GM19463 (cell line): Measurements from ENCODE around the gene SCO2.

Experiments
- ATAC-seq: cut with Tn5 transposase; IDR thresholded peaks from one replicate; pipeline ENCODE4 v1.9.1; 2021; ENCODE audit warnings: mild to moderate bottlenecking, moderate library complexity; ENCODE audit not compliant: unreplicated experiment

Gene SCO2

DNA sequence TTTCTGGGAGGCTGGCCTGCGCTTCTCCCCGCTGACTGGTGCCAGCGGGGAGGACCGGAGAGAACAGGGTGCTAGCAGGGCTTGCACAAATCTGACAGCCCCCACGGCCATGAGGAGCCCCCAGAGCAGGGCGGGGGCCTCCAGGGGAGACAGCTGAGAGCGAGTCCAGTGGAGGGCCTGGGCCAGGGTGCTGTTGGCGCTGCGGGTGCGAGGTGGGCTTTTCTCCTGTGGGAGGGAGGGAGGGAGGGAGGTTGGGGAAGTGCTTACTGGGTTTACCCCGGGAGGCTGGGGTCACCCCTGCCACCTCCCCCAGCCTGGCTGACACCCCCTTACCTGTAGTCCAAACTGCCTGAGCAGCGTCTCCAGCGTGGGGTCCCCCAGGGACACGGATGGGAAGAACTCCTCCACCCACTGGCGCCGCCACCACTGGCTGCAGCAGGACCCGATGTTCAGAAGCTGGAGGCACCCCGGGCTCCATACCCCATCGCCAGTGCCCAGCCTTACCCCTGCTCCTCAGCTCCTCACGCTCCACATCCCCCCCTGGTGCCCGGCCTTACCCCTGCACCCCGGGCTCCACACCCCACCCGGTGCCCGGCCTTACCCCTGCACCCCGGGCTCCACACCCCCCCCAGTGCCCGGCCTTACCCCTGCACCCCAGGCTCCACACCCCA, 21.8 kb downstream of the SCO2 start:
- ATAC-seq = no peak

DNA sequence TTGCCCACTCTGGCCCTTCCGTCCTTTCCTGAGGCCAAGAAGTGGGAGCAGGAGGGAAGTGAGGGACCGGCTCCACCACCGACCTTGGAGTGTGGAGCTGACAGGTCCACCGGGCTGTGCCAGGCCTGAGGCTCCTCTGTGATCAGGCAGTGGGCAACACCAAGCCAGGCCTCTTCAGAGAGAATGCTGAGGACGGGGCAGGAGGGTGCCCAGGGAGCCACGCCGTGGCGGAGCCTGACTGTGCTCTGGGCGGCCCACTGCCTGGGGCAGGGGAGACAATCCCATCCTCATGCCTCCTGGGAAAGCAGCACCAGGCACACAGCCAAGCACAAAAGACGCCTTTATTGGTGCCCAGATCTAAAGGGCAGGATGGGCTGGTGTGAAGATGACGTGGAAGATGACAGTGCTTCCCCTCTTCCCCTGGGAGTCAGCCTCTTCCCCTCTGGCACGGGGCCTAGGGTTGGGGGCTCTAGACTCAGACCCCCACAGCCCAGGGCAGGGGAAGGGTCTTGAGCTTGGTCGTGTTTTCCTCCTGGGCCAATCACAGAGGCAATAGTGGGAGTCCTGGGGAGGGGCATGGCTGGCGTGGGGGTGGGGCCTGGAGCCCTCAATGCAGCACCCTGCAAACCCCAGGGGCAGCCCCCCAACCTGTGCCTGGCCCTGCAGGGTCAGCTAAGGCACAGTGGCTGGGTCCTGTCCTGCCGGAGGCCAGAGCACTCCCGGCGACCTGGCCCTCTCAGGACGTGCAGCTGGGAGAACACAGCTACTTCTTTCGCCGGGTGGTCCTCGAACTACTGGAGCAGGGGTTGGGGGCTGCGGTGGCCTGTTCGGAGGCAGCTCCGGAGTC, 22.5 kb downstream of the SCO2 start:
- ATAC-seq = no peak

GRCh38 chr22:50502096-50502495, 23.3 kb downstream of the SCO2 start:
- no peak for ATAC-seq

DNA sequence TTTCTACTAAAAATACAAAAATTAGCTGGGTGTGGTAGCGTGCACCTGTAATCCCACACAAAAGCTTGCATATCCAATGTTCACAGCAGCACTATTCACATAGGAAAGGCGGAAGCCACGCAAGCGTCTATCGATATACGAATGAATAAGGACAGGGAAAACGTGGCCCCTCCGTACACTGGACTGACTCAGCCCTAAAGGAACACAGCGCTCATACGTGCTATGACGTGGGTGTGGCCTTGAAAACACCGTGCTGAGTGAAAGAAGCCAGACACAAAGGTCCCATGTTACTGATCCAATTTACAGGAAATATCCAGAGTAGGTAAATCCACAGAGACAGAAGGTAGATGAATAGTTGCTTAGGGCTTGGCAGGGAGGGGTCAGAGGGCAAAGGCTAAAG, 24.9 kb downstream of the SCO2 start:
- no peak for ATAC-seq

DNA sequence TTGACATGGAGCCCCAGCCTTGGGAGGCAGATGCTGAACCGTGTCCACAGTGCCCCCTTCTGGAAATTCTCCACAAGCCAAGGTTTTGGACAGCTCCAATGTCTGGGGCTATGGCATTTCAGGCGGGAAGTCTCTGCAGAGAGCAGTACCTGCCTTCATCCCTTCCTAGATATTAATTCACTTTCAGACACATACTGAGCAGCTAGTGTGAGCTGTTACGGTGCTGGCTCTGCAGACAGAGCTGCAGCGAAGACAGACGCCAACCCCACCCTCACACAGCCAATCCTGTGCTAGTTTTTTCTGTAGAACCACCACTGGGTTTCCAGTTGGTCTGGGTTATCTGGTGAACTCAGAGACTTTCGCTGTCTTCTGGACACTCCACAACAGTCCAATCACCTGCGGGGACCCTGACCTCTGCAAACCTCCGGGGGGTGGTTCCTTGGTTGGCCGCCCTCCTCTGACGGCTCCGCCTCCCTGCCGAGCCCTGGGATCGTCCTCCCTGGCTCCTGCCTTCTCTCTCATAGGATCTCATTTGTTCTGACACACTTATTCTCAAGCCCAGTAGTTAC, 27.0 kb downstream of the SCO2 start:
- ATAC-seq = no peak

DNA sequence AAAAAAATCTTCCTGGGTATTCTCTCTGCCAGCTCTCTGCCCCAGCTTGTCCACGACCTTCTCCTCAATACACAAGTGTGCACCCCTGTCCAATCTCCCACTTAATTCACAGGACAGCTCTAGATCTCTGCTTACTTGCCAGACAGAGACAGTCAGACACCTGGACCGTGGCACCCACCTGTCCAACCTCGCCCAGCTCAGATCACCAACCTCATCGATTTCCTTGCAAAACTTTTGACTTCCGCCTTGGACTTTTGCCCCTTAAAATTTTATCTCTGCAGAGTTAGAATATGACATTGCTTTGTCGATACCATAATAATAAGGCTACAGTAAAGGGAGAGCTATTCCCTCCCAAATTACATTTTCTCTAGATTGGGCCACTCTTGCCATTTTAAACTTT, 28.3 kb downstream of the SCO2 start:
- no peak for ATAC-seq

DNA sequence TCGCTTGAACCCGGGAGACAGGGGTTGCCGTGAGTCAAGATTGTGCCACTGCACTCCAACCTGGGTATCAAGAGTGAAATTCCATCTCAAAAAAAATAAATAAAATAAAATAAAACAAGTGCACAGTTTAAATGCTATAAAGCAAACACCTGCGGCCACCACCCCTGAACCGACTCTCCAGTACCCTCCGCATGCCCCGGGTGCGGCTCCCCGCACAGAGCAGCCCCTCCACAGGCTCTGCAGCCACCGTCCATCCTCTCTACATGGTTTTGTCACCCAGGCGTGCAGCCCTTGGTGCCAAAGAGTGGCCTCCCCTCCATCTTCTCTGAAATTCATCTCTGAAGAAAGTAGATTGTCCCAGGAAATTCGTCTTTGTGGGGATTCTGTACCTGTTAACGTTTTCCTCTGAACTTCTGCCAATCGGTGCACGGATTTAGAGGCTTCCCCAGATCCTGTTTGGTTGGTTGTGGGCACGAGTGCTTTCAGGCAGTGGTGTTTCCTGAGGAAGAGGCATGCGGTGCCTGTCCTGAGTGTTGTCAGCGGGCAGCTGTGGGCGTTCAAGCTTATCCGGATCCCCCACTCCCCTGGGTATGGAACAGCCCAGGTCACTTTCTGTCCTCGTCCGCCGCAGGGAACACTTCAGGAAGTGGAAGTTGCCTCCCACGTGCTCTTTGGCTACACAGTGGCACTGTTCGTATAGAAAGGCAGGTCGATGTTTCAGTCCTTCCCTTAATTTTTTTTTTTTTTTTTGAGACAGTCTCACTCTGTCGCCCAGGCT, 34.7 kb downstream of the SCO2 start:
- no peak for ATAC-seq

- ATAC-seq = no peak
These were observed 35.8 kb downstream of the SCO2 start for GRCh38 chr22:50489363-50490243.

- ATAC-seq = no peak
These were observed 36.5 kb downstream of the SCO2 start for GRCh38 chr22:50488886-50489285.

DNA sequence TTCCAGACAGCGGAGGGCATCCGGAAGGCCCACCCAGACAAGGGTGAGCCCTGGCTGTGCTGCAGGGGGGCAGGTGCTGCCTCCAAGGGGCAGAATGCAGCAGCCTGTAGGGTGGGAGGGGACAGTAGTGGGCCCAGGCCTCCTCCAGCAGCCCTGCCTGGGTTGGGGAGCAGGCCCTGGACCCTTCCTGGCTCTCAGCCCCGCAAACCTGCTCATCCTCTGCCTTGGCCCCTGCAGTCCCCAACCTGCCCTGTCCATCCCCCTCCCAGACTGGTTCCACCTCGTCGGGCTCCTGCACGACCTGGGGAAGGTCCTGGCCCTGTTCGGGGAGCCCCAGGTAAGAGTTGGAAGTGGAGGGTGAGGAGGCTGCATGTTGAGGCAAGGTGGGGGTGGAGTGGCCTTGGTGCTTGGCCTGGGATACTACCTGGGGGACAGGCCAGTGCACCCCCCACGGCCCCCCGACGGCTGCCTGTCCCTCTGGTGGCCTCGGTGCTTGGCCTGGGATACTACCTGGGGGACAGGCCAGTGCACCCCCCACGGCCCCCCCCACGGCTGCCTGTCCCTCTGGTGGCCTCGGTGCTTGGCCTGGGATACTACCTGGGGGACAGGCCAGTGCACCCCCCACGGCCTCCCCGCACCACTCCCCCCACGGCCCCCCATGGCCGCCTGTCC, 37.3 kb downstream of the SCO2 start:
- ATAC-seq = no peak

GRCh38 chr22:50487290-50488005, 38.0 kb downstream of the SCO2 start:
- ATAC-seq = no peak

DNA sequence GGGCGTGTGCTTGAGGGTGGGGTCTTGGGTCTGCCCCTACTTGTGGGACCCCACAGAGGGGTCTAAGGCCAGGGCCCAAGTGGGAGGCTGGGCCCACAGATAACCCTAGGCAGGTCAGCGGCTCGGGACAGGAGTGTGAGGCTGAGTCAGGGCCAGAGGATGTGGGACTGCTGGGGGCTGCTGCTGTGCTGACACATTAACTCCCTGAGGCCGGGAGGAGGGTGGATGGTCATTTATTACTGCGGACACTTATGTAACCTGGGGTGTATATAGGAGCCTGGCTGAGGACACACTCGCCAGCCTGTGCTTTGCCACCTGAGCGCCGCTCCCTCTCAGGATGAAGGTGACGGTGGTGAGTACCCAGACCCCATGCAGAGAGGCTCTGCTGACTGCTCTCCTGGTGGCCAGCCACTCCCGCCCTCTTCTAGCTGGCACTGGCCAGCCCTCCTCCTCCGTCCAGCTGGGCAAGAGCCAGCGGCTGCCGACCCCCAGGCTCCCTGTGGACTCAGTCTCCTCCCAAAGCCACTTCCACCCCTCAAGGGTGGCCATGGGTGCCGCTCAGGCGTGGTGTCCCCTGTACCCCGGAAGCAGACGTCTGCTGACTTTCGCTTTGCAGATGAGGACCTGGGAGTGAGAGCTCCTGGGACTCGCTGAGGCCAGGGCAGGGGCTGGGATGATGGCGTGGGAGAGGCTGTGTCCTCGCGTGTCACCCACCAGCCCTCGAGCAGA, 38.7 kb downstream of the SCO2 start, which contains the start of gene MIOX:
MIOX (plus strand) TSS at position 299 of the 729 bp plus-strand sequence; CDS start at position 338, 39 bp downstream.
- ATAC-seq = no peak

- no peak for ATAC-seq
These were observed 39.9 kb downstream of the SCO2 start for GRCh38 chr22:50485221-50486131.

DNA sequence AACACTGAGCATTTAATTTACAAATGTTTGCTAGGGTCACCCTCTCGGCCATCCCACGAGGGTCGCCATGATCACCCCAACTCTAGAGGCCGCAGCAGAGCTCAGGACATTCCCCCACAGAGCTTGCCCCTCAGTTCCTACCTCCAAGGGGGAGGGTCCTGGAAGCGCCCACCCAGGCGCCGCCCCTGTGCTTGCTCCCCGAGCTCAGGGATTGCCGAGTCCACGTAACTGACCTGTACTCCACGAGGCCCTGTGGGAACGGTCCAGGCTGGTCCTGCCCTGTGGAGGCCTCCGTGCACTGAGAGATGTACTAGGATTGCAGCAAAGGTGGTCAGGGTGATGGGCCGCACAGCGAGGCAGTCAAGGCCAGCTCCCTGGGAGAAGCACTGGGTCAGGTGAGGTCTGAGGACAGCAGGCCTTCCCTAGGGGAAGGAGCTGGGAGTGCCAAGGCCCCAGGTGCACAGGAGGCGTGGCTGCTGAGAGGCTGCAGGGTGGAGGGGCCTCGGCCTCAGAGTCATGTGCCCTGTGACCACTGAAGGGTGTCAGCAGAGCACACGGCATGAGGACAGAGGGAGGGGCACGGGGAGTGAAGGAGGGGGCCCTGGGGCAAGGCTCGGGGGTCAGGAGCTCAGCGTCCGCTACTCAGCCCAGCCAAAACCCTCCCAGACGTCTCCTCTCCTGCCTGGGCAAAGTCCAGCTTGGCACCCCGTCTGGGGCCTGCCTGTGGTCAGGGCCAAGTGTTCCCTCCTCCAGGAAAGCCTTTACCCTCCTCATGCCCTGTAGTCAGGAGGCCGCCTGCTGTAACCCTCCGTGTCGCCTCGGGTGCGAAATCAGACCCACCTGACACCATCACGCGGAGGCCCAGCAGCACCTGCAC, 41.2 kb downstream of the SCO2 start:
- ATAC-seq = no peak

DNA sequence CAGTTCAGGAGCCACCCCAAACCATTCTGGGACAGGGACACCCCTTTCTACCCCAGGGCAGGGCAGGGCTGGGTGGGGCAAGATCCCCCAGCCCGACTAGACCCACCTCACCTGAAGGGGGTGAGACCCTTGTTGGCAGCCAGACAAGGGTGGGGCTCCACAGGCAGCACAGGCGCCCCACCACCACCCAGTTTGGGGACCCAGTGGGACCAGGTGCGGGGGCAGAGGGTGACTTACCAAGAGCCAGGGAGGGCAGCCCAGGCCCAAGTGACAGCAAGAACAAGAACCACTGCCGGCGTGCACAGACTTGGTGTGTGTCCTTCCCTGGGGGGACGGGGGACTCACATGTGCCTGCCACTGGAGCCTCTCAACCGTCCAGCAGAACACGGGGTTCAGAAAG, 41.8 kb downstream of the SCO2 start:
- ATAC-seq = no peak

- ATAC-seq = no peak
These were observed 42.3 kb downstream of the SCO2 start for GRCh38 chr22:50483106-50483505.
